HT1080 (cell line): Measurements from ENCODE around the gene CKAP4. TPM values are rescaled to one million over a fixed set of nuclear protein-coding genes. Genes with fewer than 3 reads are reported as not detected.
A peak's percentile ranks its signal among the peaks of the same experiment; 100 is the strongest.

ENCODE experiments used
- DNase-seq: peaks from one replicate; pipeline ENCODE4 v3.0.0-alpha.2; 2015; ENCODE audit warnings: low read depth
- small RNA-seq: library from RNA; depleted of rRNA; stranded (forward); fragments of <200 nt; gene quantifications from one replicate; pipeline ENCODE3, GENCODE V24; 2014
- total RNA-seq: library from RNA; depleted of rRNA; stranded (reverse); fragments of >200 nt; shearing (Covaris generic); gene quantifications from 2 replicates; pipeline ENCODE4 v1.2.3, GENCODE V29; 2014; rRNA removed

Gene CKAP4
- total RNA-seq, 1 experiment from 2014 or later, result 83.0 TPM

DNA sequence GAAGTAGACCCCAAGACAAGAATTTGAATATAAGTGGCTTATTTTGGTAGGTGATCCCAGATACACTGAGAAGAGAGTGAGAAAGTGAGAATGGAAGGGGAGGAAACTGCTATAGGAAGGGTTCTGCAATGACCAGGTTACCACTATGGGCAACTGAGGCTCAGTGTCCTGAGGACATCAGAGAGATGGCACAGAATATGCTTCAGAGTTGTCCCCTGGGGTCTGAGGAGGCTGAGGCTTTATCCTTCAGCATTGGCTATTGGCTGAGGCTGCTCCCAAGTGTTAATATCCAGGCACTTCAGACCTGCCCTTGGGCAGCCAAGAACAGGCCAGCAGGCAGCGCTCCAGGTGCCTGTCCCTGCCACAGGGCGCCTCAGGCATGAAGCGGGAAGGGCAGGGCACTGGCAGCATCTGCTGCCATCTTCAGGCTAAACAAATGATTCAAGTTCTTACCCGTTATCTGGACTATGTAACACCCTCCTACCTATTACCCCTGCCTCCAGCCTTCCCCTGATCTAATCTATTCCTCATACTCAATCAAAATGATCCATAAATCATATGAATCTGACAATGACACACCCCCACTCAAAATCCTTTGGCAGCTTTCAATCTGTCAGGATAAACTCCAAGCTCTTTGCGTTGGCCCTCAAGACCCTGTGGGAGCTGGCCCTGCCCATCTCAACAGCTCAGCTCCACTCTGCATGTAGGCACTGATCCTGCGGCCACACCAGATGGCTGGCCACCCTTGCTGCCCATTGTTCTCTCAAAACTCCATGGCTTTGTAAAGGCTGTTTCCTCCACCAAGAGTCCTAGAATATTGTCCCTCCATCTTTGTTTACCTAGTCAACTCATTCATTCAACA is 42.4 kb downstream of the CKAP4 start:
- DNase-seq, result peak; percentile 44

DNA sequence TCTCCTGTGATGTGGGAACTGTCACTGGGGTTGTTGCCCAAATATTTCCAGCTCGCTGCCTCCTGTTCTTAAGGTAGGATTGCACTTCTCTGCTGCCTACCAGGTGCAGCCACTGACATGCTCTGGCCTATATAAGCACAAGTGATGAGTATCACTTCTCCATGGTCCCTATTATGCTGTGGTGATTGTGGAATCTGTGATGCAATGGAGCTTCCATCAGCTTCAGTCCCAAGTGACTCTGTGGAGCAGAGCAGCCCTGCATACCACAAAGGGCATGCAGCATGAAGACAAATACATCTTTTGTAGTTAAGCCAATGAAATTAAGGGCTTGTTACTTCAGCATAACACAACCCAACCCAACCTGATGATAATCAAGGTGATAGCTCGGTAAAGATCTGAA is 43.5 kb downstream of the CKAP4 start:
- no peak for DNase-seq

DNA sequence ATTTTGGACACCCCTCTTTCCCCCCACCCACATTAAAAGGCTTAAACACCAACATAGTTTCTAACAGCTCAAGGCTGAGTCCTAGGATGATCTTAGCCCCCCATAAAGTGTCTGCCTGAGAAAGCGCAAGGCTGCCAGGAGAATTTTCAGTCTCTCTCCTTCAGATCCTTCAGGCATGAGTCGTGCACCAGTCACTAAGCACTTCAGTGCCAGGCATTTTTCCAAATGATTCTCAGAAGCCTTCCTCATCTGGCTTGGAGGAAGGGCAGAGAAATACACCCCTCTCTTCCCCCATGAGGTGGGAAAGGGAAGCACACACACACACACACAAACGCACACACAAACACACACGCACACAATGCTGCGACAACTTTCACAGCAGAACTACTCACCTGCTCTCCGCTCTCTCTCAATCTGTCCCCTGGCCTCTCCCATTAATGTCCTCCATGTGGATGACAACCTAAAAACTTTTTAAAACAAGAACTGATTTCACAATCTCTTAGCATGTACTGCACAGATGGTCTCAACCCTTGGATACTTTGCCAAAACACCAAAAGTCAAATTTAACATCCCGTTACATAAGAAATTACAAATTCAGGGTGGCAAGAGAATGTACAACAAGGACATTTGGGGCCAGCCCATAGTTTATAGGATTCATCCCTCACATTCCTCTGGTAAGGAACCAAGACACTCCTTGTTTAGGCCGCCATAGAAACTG is 49.8 kb downstream of the CKAP4 start:
- DNase-seq, result no peak

DNA sequence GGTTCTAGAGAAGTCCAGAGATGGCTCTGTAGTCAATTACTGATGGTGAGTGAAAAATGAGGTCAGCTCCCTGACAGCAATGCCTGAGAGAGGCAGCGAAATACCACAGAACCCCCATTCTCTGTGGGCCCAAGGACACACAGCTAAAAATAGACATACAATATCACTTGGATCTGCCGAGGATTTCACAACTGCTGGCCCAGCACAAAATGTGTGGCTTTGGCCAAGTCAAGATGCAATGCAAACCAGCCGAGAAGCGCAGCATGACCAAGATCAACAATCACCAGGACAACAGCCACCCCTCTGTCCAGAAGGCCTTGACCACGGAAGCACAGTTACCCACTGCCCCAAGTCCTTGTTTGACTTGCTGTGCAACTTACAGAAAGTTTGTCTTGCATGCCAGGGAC is 52.2 kb downstream of the CKAP4 start:
- no peak for DNase-seq

DNA sequence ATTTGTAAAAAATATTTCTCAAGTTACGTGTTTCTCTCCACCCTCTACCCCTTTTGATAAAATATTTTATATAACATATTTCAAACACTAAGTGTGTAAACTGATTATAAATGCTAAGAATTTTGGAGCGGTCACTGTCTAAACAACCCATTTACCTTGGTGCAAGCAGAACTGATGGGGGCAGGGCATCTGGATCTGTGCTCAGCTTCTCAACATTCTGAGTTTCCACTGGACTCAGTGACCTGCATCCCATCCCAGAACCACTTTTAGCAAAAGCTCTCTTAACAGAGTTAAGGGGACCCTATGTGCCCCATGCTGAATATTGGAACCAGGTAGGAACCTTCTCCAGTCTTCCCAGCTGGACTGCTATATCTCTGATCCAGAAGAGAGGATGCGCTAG is 53.5 kb downstream of the CKAP4 start:
- DNase-seq, result no peak

DNA sequence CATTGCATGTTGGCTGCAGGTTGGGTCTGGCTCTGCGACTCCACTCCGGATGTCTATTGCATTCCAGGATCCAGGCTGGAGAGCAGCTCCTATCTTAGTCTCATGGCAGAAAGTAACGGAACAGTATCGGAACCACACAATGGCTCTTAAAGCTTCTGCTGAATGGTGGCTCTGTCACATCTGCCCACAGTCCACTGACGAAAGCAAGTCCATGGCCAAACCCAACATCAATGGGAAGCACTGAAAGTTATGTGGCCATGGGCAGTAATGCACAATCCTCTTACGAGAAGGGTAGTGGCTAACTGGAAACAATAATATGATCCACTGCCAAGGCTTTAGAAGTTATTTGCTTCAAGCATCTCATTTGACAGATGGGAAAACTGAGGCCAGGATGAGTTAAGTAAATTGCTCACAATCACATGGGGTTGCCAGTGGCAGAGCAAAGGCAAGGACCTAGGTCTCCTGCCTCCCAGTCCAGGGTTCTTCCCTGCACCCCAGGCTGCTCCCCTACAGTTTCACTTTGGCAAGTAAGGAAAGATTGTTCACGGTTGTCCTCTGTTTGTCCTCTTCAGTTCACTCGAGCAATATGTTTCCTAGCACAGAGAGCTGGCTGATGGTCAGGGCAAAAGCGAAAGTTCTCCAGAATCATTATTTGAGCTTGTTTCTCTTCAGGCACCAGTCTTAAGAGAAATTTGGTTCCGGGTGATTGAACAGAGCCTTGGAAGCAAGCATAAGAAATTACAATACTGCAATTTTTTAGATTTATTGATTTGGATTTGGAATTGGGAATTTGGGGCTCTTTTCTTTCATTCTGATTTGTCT is 54.2 kb downstream of the CKAP4 start:
- no peak for DNase-seq

DNA sequence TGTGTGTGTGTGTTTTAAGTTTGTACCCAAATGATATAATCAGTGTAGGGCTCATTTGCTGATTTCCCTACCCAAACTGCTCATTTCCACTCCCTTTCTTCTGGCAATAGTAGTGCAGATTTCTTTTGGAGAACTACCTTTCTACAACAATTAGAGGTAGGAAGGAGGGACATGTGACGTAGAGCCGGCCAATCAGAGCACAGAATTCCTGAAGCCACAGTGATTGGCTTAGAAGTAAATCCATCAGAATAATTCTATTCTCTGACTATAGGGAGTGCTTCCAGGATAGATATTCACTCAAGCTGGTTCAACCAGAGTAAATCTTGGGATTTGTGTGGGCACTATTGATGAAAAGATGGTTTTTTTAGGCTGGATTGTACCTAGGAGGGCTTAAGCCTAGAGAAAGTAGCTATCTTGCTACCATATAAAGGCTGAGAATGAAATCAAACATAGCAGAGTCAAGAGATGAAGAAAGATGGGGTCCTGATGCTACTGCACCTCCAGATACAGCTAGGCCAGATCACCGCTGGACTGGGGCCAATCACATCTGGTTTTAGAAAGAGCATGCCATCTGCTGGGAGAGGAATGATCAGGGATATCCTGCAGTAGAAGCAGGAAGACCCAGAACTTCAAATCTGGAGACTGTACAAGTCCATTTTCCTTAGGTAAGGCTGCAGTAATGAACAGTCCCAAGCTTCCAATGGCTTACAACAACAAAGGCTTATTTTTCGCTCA is 55.0 kb downstream of the CKAP4 start:
- no peak for DNase-seq

DNA sequence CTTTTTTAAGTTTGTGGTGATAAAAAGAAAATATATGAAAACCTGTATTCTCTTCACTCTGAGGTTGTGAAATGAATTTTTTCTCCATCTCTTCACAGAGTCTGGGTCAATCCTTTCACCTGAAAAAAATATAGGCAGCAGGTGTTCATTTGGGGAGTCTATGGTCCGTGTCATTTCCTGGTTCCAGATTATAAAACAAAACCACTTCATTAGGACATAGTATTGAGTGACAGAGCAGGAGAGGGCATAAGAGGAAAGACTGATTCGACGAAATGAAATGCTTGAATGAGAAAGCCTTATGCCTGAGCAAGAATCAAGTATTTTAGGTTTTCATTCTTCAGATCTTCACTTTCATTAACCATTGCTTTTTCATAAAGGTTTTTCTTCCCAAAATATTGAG is 57.2 kb downstream of the CKAP4 start:
- DNase-seq, result no peak

DNA sequence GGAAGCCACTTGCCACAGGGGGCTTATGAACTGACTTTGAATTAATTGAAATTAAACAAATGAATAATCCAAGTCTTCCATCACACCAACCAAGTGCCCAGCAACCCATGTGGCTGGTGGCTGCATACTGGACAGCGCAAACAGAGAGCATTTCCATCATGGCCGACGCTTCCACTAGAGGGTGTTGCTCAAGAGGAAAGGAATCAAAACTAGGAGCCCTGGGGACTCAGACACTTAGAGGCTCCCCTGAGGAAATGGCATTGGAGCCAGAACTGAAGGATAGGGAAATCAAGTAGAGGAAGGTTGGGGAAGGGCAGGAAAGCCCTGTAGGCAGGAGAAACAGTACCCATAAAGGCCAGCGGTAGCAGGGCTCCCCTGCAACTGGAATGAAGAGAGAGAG is 58.5 kb downstream of the CKAP4 start:
- DNase-seq, result no peak

DNA sequence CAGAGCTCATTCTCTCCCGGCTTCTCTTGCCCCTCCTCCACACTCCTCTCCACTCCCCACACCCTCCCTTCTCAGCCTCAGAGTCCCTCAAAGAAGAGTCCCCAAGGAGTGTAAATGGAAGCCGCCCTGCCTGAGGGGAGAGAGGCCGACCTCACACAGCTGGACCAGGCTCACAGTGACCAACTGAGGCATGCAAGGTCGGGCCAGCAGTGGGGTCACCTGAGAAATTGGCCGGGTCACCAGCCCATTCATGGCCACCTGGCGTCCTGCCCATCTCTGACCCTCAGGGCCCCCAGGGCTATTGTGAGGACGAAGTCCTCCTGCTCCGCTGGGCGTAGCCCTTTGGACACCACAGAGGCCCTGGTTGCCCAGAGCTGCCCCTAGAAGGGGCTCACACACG is 59.6 kb downstream of the CKAP4 start:
- DNase-seq, result no peak

Small RNA genes within 50 kb of the gene (small RNA-seq; reads per million reads assigned to genes)
- gene RNU7-94P, result not detected

Other genes starting within 250 kb of the CKAP4 start
- gene NUAK1, start 109.1 kb downstream of the CKAP4 start, total RNA-seq, result 7.5 and 10.7 TPM in 2 replicates
- gene TCP11L2, start 54.7 kb upstream of the CKAP4 start, total RNA-seq, result 1.7 and 2.0 TPM in 2 replicates
- 16.7 and 18.8 TPM in 2 replicates for gene POLR3B, start 109.7 kb upstream of the CKAP4 start, total RNA-seq